H1 (cell line): Measurements from ENCODE around the gene NDUFB2.

Source experiments
- BRCA1 ChIP-seq: IDR thresholded peaks from 2 replicates; pipeline ENCODE4 v1.6.1; 2012; ENCODE audit warnings: low read depth, low read length, improper control_type of control experiment
- EP300 ChIP-seq, 2 experiments: IDR thresholded peaks; 1 replicate in 1 of 2; 2 replicates in 1 of 2; pipeline ENCODE4 v1.6.1; 2011 to 2012; ENCODE audit warnings: low read depth in 2 of 2, low read length in 2 of 2, mild to moderate bottlenecking in 2 of 2, borderline replicate concordance in 1 of 2, inconsistent platforms in 1 of 2, moderate library complexity in 1 of 2
- GABPA ChIP-seq: IDR thresholded peaks from 2 replicates; pipeline ENCODE4 v1.6.1; 2011; ENCODE audit warnings: mild to moderate bottlenecking, low read length, moderate library complexity, borderline replicate concordance; ENCODE audit not compliant: insufficient read depth
- GTF2F1 ChIP-seq: IDR thresholded peaks from 2 replicates; pipeline ENCODE4 v1.6.1; 2012; ENCODE audit warnings: low read depth, low read length, improper control_type of control experiment, borderline replicate concordance
- NRF1 ChIP-seq: IDR thresholded peaks from 2 replicates; pipeline ENCODE4 v1.6.1; 2011; ENCODE audit warnings: mild to moderate bottlenecking, low read depth, low read length, improper control_type of control experiment
- PHF8 ChIP-seq: fragments of 200-600 bp; sonication (generic); conservative IDR thresholded peaks from 2 replicates; pipeline ENCODE4 v1.7.1; 2012; ENCODE audit warnings: low read depth, mild to moderate bottlenecking, inconsistent platforms, low read length, moderate library complexity
- POLR2A ChIP-seq, 2 experiments: IDR thresholded peaks; 1 replicate in 1 of 2; 2 replicates in 1 of 2; pipeline ENCODE4 v1.6.1; 2011; ENCODE audit warnings: low read depth in 2 of 2, low read length in 2 of 2, mild to moderate bottlenecking in 2 of 2; ENCODE audit errors: control extremely low read depth in 1 of 2
- POLR2AphosphoS5 ChIP-seq: IDR thresholded peaks from 2 replicates; pipeline ENCODE4 v1.6.1; 2011; ENCODE audit warnings: low read depth, low read length
- SIN3A ChIP-seq, 2 experiments: IDR thresholded peaks in 1 of 2; conservative IDR thresholded peaks in 1 of 2; 2 replicates each; pipeline ENCODE4 v1.6.1; 2011 to 2012; ENCODE audit warnings: low read length in 2 of 2, improper control_type of control experiment in 1 of 2, low read depth in 1 of 2, mild to moderate bottlenecking in 1 of 2
- SUZ12 ChIP-seq: fragments of 200-600 bp; sonication (generic); IDR thresholded peaks from 2 replicates; pipeline ENCODE4 v1.6.1; 2012; ENCODE audit warnings: mild to moderate bottlenecking, inconsistent platforms, low read length, moderate library complexity, mixed read lengths
- TAF7 ChIP-seq: optimal IDR thresholded peaks from 2 replicates; pipeline ENCODE3; 2011; ENCODE audit warnings: low read depth, mild to moderate bottlenecking, inconsistent platforms, low read length, moderate library complexity, borderline replicate concordance
- TCF12 ChIP-seq: IDR thresholded peaks from 2 replicates; pipeline ENCODE4 v1.6.1; 2011; ENCODE audit warnings: low read depth, mild to moderate bottlenecking, low read length
- YY1 ChIP-seq: IDR thresholded peaks from 2 replicates; pipeline ENCODE4 v1.6.1; 2011; ENCODE audit warnings: low read depth, mild to moderate bottlenecking, low read length
- TF ChIP-seq, protein P1 (sequence below), 3 experiments: IDR thresholded peaks; 1 replicate in 2 of 3; 2 replicates in 1 of 3; pipeline versions ENCODE4 v1.5.1 to v1.6.1; 2011; ENCODE audit warnings: low read length in 3 of 3, mild to moderate bottlenecking in 3 of 3, inconsistent platforms in 2 of 3, low read depth in 1 of 3, moderate library complexity in 1 of 3; ENCODE audit not compliant: insufficient read depth in 1 of 3; ENCODE audit errors: control extremely low read depth in 1 of 3

DNA sequence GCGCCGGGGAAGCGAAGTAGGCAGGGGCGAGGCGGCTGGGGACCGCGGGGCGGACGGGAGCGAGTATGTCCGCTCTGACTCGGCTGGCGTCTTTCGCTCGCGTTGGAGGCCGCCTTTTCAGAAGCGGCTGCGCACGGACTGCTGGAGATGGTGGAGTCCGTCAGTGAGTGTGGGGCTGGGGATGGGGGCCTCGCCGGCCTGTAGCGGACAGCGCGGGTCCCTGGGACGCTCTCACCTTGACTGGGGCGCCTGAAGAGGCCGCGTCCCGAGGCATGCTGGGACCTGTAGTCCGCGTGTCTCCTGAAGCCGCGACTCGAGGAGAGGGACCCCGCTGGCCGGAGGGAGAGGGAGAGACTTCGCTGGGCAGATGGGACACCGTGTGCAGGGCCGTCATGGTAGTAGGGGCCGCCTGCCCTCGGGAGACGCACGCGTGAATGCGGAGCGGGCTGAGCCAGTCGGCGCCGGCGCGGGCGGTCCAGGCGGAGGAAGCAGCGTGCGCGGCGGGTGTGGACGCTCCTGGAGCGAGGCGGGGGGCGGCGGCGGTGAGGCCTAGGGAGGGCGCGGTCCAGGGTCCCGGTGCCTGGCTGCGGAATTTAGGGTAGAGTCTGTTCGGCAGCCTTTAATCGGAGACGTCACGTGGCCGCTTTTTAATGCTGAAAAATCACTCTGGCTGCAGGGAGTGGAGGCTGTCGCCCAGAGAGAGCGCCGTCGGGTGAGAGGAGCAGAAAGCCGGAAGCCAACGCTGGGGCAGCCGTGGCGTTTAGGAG lies at the start of gene NDUFB2:
- TF ChIP-seq GABPA (no peak), POLR2AphosphoS5 (peak; percentile 85), TCF12 (no peak), SUZ12 (no peak), EP300 (IDR thresholded peaks at IDR 0.05; ENCODE audit: borderline replicate concordance in 1 of 2, low read depth in 2 of 2, low read length in 2 of 2) (no peak), PHF8 (peak; percentile 98), POLR2A (IDR thresholded peaks at IDR 0.05; ENCODE audit: control extremely low read depth in 1 of 2, low read depth in 2 of 2, low read length in 2 of 2) (peak in 1 of 2 experiments; percentile 88; a peak in 2 of 3 replicates), YY1 (no peak), BRCA1 (no peak), NRF1 (no peak), SIN3A (conservative IDR thresholded peaks at IDR 0.05 in 1 of 2, IDR thresholded peaks at IDR 0.05 in 1 of 2; ENCODE audit: low read depth in 1 of 2, low read length in 2 of 2) (0 out of 4 replicates have a peak, but pooled peaks of 1 of the 2 experiments have one; percentile 33), TAF7 (peak; percentile 69), GTF2F1 (no peak)
- TF ChIP-seq, protein P1, sequence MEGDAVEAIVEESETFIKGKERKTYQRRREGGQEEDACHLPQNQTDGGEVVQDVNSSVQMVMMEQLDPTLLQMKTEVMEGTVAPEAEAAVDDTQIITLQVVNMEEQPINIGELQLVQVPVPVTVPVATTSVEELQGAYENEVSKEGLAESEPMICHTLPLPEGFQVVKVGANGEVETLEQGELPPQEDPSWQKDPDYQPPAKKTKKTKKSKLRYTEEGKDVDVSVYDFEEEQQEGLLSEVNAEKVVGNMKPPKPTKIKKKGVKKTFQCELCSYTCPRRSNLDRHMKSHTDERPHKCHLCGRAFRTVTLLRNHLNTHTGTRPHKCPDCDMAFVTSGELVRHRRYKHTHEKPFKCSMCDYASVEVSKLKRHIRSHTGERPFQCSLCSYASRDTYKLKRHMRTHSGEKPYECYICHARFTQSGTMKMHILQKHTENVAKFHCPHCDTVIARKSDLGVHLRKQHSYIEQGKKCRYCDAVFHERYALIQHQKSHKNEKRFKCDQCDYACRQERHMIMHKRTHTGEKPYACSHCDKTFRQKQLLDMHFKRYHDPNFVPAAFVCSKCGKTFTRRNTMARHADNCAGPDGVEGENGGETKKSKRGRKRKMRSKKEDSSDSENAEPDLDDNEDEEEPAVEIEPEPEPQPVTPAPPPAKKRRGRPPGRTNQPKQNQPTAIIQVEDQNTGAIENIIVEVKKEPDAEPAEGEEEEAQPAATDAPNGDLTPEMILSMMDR (IDR thresholded peaks at IDR 0.05; ENCODE audit: control extremely low read depth in 1 of 3, insufficient read depth in 1 of 3, low read depth in 1 of 3, low read length in 3 of 3): no peak
